GM12873 (cell line): ENCODE data around the gene UGT1A1.

Source experiments
- TF ChIP-seq, protein P1 (sequence below): IDR thresholded peaks from 2 replicates; pipeline ENCODE4 v1.5.1; 2012; ENCODE audit warnings: low read depth, mild to moderate bottlenecking, moderate library complexity, low read length, control low read depth; ENCODE audit not compliant: insufficient read depth; ENCODE audit errors: missing control alignments

UGT1A1 gene

DNA sequence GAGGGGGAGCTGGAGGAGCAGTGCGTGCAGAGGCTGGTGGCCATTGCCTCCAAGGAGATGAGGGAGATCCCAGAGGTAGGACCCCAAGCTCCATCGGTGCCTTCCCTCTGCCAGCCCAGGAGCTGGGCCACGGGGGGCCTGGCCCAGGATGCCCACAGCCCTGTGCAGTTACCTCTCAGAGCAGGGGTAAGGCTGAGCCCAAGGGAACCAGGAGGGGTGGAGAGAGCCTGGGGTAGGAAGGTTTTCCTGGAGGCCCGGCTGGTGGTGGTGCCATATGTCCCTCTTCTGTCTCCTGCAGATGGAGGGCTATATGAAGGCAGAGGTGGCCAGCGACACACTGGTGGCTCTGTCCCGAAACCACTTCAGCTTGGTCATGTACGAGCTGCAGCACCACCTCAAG is 29.5 kb downstream of the UGT1A1 start:
- TF ChIP-seq, protein P1, sequence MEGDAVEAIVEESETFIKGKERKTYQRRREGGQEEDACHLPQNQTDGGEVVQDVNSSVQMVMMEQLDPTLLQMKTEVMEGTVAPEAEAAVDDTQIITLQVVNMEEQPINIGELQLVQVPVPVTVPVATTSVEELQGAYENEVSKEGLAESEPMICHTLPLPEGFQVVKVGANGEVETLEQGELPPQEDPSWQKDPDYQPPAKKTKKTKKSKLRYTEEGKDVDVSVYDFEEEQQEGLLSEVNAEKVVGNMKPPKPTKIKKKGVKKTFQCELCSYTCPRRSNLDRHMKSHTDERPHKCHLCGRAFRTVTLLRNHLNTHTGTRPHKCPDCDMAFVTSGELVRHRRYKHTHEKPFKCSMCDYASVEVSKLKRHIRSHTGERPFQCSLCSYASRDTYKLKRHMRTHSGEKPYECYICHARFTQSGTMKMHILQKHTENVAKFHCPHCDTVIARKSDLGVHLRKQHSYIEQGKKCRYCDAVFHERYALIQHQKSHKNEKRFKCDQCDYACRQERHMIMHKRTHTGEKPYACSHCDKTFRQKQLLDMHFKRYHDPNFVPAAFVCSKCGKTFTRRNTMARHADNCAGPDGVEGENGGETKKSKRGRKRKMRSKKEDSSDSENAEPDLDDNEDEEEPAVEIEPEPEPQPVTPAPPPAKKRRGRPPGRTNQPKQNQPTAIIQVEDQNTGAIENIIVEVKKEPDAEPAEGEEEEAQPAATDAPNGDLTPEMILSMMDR = no peak

DNA sequence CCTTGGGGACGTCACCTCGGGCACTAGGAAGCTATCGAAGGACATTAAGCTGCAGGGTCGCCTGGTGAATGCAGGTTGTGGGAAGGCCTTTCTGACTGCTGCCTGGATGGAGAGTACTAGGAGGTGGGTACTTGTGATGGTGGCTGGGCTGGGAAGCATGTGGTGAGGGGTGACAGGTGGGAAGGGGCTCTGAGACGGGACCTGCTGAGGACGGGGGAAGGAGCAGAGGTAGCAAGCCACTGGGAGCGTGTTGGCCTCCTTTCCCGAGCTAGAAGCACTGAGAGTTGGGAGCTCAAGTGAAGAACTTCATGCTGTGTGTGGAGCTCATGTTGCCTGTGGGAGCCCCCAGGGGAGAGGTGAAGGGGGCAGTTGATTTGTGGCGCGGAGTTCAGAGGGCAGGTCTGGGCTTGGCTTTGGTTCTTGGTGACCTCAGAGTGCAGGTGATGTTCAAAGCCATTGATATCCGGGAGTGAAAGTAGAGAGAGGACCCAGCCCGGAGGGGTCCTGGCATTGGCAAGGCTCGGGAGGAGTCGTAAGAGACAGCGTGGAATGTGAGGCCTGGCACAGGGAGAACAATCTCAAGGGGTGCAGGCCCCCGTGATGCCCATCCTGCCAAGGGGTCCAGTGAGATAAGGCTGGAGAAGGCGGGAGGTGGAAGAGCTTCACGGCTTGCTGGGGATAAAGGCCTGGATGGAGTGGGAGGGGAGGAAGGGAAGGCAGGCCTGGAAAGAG is 31.2 kb downstream of the UGT1A1 start:
- TF ChIP-seq, protein P1 = no peak

DNA sequence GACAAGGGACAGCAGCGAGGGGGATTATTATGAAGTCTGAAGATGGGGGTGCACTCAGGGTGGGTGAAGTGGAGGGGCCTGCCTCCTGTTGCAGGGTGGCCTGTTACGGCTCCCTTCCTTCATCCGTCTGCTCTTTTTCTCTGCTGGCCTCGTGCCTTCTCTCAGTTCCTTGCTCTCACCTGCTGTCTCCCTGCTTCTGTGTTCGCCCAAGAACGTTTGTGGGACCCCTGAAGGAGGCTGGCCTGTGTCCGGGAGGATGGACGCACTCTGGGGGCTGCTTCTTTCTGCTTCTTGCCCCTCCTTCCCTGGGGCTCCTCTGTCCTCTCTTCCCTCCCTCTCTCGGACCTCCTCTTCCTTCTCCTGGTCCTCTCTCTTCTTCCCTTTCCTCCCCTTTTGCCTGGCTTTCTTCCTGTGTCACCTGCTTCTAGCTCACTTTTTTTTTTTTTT is 31.8 kb downstream of the UGT1A1 start:
- TF ChIP-seq, protein P1 = no peak

DNA sequence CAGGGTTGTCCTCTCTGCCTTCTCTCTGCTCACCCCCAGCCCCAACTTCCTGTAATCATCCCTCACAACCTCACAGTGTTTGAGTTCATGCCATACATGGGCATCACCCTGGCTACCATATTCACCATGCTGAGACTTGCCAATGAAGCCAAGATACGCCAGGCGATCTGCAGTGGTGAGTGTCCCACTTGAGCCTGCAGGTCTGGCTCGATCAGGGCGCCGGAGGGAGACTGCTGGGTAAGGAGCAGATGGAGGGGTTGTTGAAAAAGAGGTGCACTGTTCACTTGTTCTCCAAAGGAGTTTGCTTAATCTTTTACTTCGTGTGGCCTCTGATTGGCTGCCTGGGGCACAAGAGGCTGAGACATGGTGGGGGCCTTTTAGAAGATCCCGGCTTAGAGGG is 32.6 kb downstream of the UGT1A1 start:
- TF ChIP-seq, protein P1 = no peak

DNA sequence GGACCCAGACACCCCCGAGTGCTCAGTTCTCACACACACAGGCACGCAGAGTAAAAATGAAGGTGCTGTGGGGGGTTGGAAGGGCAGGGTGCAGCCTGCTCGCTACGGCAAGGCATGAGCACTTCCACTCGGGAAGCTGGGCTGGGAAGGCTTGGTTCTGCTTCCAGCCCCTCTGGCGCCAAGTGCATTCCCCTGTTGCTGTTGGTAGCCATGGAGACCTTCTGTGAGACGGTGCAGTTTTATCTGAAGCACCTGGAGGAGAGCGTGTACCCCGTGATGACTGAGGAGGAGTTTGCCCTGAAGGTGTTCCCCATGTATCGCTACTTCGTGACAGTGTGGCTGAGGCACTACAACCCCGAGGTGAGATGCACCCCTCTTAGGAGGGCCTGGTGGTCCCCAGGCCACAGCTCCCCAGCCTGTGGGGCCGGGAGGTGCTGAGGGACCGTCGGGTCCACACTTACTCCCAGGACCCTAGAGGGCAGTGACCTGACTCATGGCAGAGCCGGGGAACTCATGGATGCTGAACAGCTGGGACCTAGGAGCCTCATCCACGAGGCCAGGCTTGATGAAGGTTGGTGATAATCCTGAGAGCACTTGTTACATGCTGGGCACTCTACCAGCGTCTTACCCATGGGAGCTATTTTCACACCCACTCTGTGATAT is 33.5 kb downstream of the UGT1A1 start:
- TF ChIP-seq, protein P1 = no peak

DNA sequence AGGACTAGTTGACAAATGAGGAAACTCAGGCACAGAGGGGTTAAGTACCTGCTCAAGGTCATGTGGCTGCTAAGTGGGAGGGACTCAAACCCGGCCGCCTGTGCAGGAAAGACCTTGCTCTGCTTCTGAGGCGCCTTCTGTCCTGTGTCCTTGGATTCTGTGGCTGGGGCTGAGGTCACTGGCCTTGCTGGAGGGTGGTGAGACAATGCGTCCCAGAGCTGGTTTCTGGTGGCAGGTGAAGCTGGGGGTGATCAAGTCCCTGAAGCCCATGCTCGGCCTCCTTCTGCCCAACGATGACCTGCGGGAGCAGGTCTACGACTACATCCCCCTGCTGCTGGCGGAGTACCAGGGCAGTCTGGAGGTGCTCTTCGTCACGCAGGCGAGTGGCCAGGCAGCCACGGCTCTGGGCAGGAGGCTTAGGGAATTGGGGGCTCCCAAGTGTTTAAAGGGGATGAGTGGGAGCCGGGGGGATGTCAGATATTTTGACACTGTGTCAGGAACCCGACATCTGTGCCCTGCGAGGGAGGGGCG is 34.1 kb downstream of the UGT1A1 start:
- TF ChIP-seq, protein P1 = no peak

DNA sequence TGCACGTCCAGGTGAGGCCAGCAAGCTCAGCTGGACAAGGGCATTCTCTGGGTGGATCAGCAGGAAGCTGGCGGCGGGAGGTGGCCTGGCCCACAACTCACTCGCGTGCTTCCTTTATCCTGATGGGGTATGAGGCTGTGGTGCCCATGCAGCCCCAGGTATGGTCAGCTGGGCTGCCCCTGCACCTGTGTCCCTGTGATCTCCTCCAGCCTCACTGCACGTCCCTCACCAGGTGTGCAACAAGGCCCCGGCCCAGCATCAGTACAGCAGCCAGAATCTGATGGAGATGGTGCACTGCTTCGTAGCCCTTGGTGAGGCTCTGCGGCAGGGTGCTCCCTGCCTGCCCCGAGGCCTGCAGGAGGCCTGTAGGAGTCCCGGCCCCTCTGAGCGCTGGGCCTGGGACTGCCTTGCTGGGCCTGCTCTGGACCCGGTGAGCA is 35.7 kb downstream of the UGT1A1 start:
- TF ChIP-seq, protein P1 = no peak
